SK-N-SH treated with all-trans-retinoic acid at 6 μM for 48 hours (cell line): ENCODE data around the gene PLGRKT.

Experiments
- ATAC-seq: fragments of 200-7000 bp; cut with Tn5 transposase; 3 replicates; pipeline ENCODE4 v1.9.1; 2020; ENCODE audit warnings: mild to moderate bottlenecking, moderate library complexity
- ARNTL ChIP-seq: fragments of 450-650 bp; formaldehyde crosslinking; IDR thresholded peaks from 2 replicates; pipeline ENCODE4 v1.5.0; 2020; ENCODE audit warnings: low read depth, mild to moderate bottlenecking, moderate library complexity, borderline replicate concordance
- CSDC2 ChIP-seq: fragments of 250-450 bp; sonication (Bioruptor Pico); IDR thresholded peaks from 2 replicates; pipeline ENCODE4 v1.5.0; 2020; ENCODE audit warnings: mild to moderate bottlenecking, moderate library complexity
- ESRRG ChIP-seq: fragments of 250-450 bp; sonication (Bioruptor Pico); IDR thresholded peaks from 2 replicates; pipeline ENCODE4 v1.6.1; 2021; ENCODE audit warnings: mild to moderate bottlenecking
- GLIS3 ChIP-seq: fragments of 250-450 bp; sonication (Bioruptor Pico); IDR thresholded peaks from 2 replicates; pipeline ENCODE4 v1.5.0; 2020; ENCODE audit warnings: mild to moderate bottlenecking, moderate library complexity
- ISL1 ChIP-seq: fragments of 250-450 bp; sonication (Bioruptor Pico); IDR thresholded peaks from 2 replicates; pipeline ENCODE4 v2.1.2; 2022; ENCODE audit warnings: mild to moderate bottlenecking, moderate library complexity
- OSR1 ChIP-seq: fragments of 250-450 bp; sonication (Bioruptor Pico); IDR thresholded peaks from 2 replicates; pipeline ENCODE4 v1.8.0; 2022; ENCODE audit warnings: moderate library complexity, mild to moderate bottlenecking, inconsistent platforms
- PPARA ChIP-seq: fragments of 250-450 bp; sonication (Bioruptor Pico); IDR thresholded peaks from 2 replicates; pipeline ENCODE4 v1.5.0; 2020; ENCODE audit warnings: mild to moderate bottlenecking, borderline replicate concordance
- RARB ChIP-seq: fragments of 250-450 bp; sonication (Bioruptor Pico); IDR thresholded peaks from 2 replicates; pipeline ENCODE4 v1.8.0; 2021; ENCODE audit warnings: mild to moderate bottlenecking, moderate library complexity
- SNAI2 ChIP-seq: fragments of 250-450 bp; sonication (Bioruptor Pico); IDR thresholded peaks from 2 replicates; pipeline ENCODE4 v1.5.0; 2020; ENCODE audit warnings: mild to moderate bottlenecking, moderate library complexity
- TCF4 ChIP-seq: fragments of 250-450 bp; sonication (Bioruptor Pico); IDR thresholded peaks from 2 replicates; pipeline ENCODE4 v1.8.0; 2021; ENCODE audit warnings: mild to moderate bottlenecking, moderate library complexity, borderline replicate concordance
- TOX ChIP-seq: fragments of 250-450 bp; sonication (Bioruptor Pico); IDR thresholded peaks from 2 replicates; pipeline ENCODE4 v1.8.0; 2021; ENCODE audit warnings: mild to moderate bottlenecking, moderate library complexity, borderline replicate concordance
- ZC3H10 ChIP-seq: fragments of 250-450 bp; sonication (Bioruptor Pico); IDR thresholded peaks from 2 replicates; pipeline ENCODE4 v1.5.1; 2021; ENCODE audit warnings: mild to moderate bottlenecking, moderate library complexity
- ZFP3 ChIP-seq: fragments of 250-450 bp; sonication (Bioruptor Pico); IDR thresholded peaks from 2 replicates; pipeline ENCODE4 v1.5.0; 2020; ENCODE audit warnings: mild to moderate bottlenecking, moderate library complexity
- ZFP30 ChIP-seq: fragments of 450-650 bp; formaldehyde crosslinking; IDR thresholded peaks from 2 replicates; pipeline ENCODE4 v1.5.0; 2022; ENCODE audit warnings: mild to moderate bottlenecking, moderate library complexity
- ZNF565 ChIP-seq: fragments of 450-650 bp; formaldehyde crosslinking; conservative IDR thresholded peaks from 2 replicates; pipeline ENCODE4 v1.5.0; 2020; ENCODE audit warnings: low read depth, mild to moderate bottlenecking, moderate library complexity
- ZNF70 ChIP-seq: fragments of 450-650 bp; formaldehyde crosslinking; IDR thresholded peaks from 2 replicates; pipeline ENCODE4 v1.5.0; 2020; ENCODE audit warnings: mild to moderate bottlenecking, moderate library complexity
- ZNF8 ChIP-seq: fragments of 450-650 bp; formaldehyde crosslinking; IDR thresholded peaks from 2 replicates; pipeline ENCODE4 v1.5.0; 2020; ENCODE audit warnings: mild to moderate bottlenecking, moderate library complexity
- TF ChIP-seq, protein P1 (sequence below): fragments of 250-450 bp; sonication (Bioruptor Pico); IDR thresholded peaks from 2 replicates; pipeline ENCODE4 v1.5.0; 2020; ENCODE audit warnings: mild to moderate bottlenecking, moderate library complexity
- TF ChIP-seq, protein P2 (sequence below): fragments of 250-450 bp; sonication (Bioruptor Pico); IDR thresholded peaks from 2 replicates; pipeline ENCODE4 v1.8.0; 2021; ENCODE audit warnings: low read depth, mild to moderate bottlenecking, moderate library complexity, borderline replicate concordance
- TF ChIP-seq, protein P3 (sequence below): fragments of 250-450 bp; sonication (Bioruptor Pico); IDR thresholded peaks from 2 replicates; pipeline ENCODE4 v1.8.0; 2020; ENCODE audit warnings: mild to moderate bottlenecking, moderate library complexity, borderline replicate concordance
- TF ChIP-seq, protein P4 (sequence below): fragments of 250-450 bp; sonication (Bioruptor Pico); IDR thresholded peaks from 2 replicates; pipeline ENCODE4 v1.5.1; 2021; ENCODE audit warnings: mild to moderate bottlenecking, moderate library complexity
- TF ChIP-seq, protein P5 (sequence below): fragments of 250-450 bp; sonication (Bioruptor Pico); IDR thresholded peaks from 2 replicates; pipeline ENCODE4 v1.5.1; 2020; ENCODE audit warnings: low read depth, mild to moderate bottlenecking, moderate library complexity

Gene PLGRKT

DNA sequence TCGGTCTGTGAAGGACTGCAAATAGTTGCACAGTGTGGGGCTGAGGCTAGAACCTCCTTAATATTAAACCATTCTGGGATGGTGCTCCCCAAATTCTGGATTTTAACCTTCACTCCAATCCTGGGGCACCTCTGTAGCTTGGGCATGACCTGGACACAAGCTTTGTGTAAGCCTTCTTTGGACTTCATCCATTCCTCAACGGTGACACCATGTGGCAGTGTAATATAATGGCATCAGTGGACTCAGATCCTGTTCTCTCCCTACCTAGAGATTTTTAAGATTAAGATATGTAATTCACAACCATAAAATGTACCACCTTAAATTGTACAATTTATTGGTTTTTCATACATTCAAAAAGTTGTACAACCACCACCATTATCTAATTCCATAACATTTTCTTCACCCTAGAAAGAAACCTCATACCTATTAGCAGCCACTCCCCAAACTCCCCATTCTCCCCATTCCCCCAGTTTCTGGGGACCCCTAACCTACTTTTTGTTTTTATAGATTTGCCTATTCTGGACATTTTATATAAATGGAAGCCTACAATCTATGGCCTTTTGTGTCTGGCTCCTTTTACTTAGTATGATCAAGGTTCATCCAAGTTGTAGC is 4.8 kb upstream of the PLGRKT start:
- peak; percentile 33; the same call in 1 of the 3 replicates for ATAC-seq
- TF ChIP-seq ZC3H10 = no peak
- TF ChIP-seq ZNF70 (CRISPR knock-in tag) = no peak
- no peak for TF ChIP-seq ZFP30
- TF ChIP-seq ZFP3 = no peak
- TF ChIP-seq OSR1 (CRISPR knock-in tag) = no peak
- no peak for TF ChIP-seq RARB (CRISPR knock-in tag)
- TF ChIP-seq ZNF8 (CRISPR knock-in tag) = no peak
- TF ChIP-seq PPARA (CRISPR knock-in tag) = no peak
- TF ChIP-seq ZNF565 (CRISPR knock-in tag) = no peak
- no peak for TF ChIP-seq GLIS3 (CRISPR knock-in tag)
- TF ChIP-seq CSDC2 (CRISPR knock-in tag) = no peak
- TF ChIP-seq, protein P1, sequence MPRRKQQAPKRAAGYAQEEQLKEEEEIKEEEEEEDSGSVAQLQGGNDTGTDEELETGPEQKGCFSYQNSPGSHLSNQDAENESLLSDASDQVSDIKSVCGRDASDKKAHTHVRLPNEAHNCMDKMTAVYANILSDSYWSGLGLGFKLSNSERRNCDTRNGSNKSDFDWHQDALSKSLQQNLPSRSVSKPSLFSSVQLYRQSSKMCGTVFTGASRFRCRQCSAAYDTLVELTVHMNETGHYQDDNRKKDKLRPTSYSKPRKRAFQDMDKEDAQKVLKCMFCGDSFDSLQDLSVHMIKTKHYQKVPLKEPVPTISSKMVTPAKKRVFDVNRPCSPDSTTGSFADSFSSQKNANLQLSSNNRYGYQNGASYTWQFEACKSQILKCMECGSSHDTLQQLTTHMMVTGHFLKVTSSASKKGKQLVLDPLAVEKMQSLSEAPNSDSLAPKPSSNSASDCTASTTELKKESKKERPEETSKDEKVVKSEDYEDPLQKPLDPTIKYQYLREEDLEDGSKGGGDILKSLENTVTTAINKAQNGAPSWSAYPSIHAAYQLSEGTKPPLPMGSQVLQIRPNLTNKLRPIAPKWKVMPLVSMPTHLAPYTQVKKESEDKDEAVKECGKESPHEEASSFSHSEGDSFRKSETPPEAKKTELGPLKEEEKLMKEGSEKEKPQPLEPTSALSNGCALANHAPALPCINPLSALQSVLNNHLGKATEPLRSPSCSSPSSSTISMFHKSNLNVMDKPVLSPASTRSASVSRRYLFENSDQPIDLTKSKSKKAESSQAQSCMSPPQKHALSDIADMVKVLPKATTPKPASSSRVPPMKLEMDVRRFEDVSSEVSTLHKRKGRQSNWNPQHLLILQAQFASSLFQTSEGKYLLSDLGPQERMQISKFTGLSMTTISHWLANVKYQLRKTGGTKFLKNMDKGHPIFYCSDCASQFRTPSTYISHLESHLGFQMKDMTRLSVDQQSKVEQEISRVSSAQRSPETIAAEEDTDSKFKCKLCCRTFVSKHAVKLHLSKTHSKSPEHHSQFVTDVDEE = no peak

DNA sequence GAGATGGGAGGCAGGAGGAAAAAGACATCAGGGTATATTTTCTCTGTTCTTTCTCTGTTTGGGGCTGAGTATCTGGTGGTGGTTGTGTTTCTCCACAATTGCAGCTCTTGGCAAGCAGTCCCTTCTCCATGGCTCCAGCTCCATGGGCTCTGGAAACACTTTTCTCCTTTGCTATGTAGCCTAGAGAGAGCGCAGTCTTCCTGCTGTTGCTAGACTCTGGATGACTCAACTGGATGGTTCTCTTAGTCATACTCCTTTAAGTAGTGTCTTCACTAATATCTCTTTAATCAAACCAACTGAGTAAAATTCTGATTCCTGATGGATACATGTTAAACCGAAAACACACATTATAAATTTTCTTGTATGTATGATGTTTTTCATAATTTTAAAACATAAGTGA is 3.3 kb upstream of the PLGRKT start:
- no peak for TF ChIP-seq ISL1 (CRISPR knock-in tag)
- no peak for TF ChIP-seq ZFP3
- TF ChIP-seq ESRRG (CRISPR knock-in tag) = no peak
- TF ChIP-seq, protein P2, sequence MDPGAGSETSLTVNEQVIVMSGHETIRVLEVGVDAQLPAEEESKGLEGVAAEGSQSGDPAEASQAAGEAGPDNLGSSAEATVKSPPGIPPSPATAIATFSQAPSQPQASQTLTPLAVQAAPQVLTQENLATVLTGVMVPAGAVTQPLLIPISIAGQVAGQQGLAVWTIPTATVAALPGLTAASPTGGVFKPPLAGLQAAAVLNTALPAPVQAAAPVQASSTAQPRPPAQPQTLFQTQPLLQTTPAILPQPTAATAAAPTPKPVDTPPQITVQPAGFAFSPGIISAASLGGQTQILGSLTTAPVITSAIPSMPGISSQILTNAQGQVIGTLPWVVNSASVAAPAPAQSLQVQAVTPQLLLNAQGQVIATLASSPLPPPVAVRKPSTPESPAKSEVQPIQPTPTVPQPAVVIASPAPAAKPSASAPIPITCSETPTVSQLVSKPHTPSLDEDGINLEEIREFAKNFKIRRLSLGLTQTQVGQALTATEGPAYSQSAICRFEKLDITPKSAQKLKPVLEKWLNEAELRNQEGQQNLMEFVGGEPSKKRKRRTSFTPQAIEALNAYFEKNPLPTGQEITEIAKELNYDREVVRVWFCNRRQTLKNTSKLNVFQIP (CRISPR knock-in tag) = no peak
- TF ChIP-seq ARNTL = no peak
- TF ChIP-seq, protein P3, sequence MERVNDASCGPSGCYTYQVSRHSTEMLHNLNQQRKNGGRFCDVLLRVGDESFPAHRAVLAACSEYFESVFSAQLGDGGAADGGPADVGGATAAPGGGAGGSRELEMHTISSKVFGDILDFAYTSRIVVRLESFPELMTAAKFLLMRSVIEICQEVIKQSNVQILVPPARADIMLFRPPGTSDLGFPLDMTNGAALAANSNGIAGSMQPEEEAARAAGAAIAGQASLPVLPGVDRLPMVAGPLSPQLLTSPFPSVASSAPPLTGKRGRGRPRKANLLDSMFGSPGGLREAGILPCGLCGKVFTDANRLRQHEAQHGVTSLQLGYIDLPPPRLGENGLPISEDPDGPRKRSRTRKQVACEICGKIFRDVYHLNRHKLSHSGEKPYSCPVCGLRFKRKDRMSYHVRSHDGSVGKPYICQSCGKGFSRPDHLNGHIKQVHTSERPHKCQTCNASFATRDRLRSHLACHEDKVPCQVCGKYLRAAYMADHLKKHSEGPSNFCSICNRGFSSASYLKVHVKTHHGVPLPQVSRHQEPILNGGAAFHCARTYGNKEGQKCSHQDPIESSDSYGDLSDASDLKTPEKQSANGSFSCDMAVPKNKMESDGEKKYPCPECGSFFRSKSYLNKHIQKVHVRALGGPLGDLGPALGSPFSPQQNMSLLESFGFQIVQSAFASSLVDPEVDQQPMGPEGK (CRISPR knock-in tag) = no peak
- TF ChIP-seq OSR1 (CRISPR knock-in tag) = no peak
- TF ChIP-seq ZNF8 (CRISPR knock-in tag) = no peak
- peak; percentile 22; the same call in 1 of the 3 replicates for ATAC-seq

DNA sequence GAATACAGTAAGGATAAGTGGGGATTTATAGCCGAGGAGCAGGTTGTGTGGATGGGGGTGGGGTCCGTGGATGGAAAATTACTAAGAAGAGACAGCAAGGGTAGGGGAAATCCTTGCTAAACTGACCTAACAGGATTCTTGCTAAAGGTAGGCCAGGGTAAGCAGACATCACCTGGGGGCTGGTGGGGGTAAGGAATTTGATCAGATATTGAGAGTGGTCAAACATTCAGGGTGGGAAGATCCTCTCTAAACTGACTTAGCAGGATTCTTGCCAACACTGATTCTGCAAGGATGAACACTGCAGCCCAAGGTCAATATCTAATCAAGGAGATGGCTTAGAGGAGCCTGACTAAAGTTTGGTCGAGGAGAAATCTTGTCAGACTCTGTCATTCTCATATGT is 2.7 kb upstream of the PLGRKT start:
- ATAC-seq = no peak
- TF ChIP-seq, protein P3 (CRISPR knock-in tag) = no peak
- TF ChIP-seq TCF4 (CRISPR knock-in tag) (no peak), ZFP3 (no peak), SNAI2 (CRISPR knock-in tag) (no peak), ZFP30 (no peak), OSR1 (CRISPR knock-in tag) (no peak), ZNF565 (CRISPR knock-in tag) (no peak), TOX (CRISPR knock-in tag) (no peak), CSDC2 (CRISPR knock-in tag) (no peak), ISL1 (CRISPR knock-in tag) (no peak), ZC3H10 (no peak), ZNF8 (CRISPR knock-in tag) (no peak), ARNTL (no peak), ZNF70 (CRISPR knock-in tag) (no peak), RARB (CRISPR knock-in tag) (no peak), PPARA (CRISPR knock-in tag) (no peak)
- TF ChIP-seq, protein P4, sequence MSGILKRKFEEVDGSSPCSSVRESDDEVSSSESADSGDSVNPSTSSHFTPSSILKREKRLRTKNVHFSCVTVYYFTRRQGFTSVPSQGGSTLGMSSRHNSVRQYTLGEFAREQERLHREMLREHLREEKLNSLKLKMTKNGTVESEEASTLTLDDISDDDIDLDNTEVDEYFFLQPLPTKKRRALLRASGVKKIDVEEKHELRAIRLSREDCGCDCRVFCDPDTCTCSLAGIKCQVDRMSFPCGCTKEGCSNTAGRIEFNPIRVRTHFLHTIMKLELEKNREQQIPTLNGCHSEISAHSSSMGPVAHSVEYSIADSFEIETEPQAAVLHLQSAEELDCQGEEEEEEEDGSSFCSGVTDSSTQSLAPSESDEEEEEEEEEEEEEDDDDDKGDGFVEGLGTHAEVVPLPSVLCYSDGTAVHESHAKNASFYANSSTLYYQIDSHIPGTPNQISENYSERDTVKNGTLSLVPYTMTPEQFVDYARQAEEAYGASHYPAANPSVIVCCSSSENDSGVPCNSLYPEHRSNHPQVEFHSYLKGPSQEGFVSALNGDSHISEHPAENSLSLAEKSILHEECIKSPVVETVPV (CRISPR knock-in tag) = no peak
- TF ChIP-seq, protein P2 (CRISPR knock-in tag) = no peak
- TF ChIP-seq, protein P5, sequence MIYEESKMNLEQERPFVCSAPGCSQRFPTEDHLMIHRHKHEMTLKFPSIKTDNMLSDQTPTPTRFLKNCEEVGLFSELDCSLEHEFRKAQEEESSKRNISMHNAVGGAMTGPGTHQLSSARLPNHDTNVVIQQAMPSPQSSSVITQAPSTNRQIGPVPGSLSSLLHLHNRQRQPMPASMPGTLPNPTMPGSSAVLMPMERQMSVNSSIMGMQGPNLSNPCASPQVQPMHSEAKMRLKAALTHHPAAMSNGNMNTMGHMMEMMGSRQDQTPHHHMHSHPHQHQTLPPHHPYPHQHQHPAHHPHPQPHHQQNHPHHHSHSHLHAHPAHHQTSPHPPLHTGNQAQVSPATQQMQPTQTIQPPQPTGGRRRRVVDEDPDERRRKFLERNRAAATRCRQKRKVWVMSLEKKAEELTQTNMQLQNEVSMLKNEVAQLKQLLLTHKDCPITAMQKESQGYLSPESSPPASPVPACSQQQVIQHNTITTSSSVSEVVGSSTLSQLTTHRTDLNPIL = no peak
